Measurements from ENCODE around the gene ST3GAL5.

The ST3GAL5 gene

DNA sequence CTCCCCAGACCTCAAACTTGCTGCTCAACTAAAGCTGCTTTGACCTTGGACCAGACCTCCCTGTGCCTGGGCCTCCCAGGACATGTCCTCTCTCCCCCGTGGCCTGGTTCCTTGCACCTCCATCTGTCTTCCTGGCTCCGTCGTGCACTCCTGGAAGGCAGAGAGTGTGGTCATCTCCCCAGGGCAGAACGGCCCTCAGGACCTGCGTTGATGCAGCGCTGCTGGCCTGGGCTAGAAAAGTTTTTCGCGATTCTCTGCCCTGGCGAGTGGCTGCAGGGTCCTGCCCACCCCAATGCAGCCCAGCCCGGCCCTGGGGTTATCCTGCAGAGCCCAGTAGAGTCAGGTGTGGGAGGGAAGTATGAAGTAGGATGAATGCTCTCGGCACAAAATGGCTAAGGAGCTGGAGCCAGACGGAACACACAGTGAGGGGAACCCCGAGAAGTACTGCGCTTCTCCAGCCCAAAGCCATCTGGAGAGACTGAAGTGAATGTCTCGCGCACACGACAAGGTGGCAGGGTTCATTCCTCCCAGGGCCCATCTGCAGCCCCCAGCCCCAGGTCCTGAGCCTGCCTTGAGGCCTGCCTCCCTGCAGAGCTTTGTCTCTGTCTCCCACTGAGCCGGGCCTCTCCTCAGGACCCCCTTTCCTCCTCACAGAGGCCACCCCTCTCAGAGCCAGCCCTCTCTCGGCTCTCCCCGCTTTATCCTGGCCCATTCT is 93.3 kb downstream of the ST3GAL5 start:
- H3K4me1 Mint-ChIP-seq (ENCODE audit: low read depth) = no peaks in the 10 kb centered on the region
- no peak overlapping the region for H3K27ac Mint-ChIP-seq
- no peaks in the 10 kb centered on the region for H3K9me3 Mint-ChIP-seq
- no peaks in the 10 kb centered on the region for H3K36me3 Mint-ChIP-seq (ENCODE audit: low read depth)
- peaks cover 13% of the 10 kb centered on the region for H3K27me3 Mint-ChIP-seq
- H3K4me3 Mint-ChIP-seq = no peak overlapping the region

DNA sequence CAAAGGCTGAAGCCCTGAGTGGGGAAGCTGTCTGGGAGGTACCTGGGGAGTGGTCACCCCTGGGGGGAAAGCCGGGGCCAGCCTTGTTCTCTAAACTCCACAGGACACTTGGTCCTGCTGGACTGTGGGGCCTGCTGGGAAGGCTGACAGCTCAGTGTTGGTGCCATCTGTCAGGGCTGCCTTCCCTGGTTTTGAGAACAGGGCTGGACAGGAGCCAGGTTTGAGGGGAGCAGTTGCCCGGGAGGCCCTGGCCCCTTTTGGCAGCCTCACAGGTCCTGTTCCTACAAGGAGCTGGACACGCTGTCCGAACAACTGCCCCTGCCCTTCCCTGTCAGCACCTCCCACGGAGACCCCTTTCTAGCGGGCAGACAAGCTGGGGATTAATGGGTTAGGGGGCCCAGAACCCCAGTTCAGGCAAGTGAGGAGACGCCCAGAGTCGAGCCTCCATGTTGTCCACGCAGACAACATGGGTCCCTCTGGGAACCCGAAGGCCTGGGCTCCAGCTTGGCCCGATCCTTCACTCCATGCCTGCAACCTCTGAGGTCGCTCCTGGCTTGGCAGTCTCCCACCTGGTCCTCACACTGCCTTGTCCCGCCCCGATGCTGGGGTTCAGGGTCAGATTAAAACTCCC is 94.2 kb downstream of the ST3GAL5 start:
- Mint-ChIP-seq H3K9me3 (no peaks in the 10 kb centered on the region), H3K27ac (no peak overlapping the region), H3K36me3 (ENCODE audit: low read depth) (no peaks in the 10 kb centered on the region), H3K27me3 (peaks cover 7% of the 10 kb centered on the region), H3K4me1 (ENCODE audit: low read depth) (no peaks in the 10 kb centered on the region), H3K4me3 (no peak overlapping the region)

DNA sequence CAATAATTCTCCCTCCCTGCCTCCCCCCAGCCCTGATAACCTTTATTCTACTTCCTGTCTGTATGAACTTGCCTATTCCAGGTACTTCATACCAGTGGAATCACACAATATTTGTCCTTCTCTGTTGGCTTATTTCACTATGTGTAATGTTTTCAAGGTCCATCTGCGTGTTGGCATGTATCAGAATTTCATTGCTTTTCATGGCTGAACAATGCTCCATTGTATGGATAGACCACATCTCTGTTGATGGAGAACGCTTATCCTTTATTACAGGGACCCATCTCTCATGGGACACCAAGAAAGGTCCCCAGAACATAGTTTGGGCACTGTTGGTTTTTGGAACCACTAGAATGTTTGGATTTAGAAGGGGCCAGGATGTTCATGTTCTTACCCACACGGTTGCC is 94.8 kb downstream of the ST3GAL5 start:
- no peak overlapping the region for H3K27ac Mint-ChIP-seq
- H3K9me3 Mint-ChIP-seq = no peaks in the 10 kb centered on the region
- H3K36me3 Mint-ChIP-seq (ENCODE audit: low read depth) = no peaks in the 10 kb centered on the region
- peaks cover 6% of the 10 kb centered on the region for H3K27me3 Mint-ChIP-seq
- no peak overlapping the region for H3K4me3 Mint-ChIP-seq
- no peaks in the 10 kb centered on the region for H3K4me1 Mint-ChIP-seq (ENCODE audit: low read depth)

DNA sequence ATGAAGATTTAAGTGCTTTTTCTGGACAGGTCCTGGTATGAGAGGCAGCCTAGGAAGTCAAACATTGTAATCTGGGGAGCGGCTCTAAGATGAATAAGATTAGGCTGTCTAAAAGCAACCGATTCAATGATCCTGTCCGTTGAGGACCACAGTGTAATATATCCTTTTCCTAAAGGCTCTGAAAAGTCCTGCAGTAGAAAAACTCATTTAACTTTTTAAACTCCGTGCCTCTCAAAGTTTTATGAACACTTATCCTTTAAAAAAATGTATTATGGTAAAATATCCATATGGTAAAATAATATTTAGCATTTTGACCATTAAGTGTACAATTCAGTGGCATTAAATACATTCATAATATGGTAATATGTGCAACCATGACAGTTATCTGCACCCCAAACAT is 95.2 kb downstream of the ST3GAL5 start:
- Mint-ChIP-seq H3K27me3 (peaks cover 6% of the 10 kb centered on the region), H3K9me3 (no peaks in the 10 kb centered on the region), H3K4me1 (ENCODE audit: low read depth) (no peaks in the 10 kb centered on the region)

DNA sequence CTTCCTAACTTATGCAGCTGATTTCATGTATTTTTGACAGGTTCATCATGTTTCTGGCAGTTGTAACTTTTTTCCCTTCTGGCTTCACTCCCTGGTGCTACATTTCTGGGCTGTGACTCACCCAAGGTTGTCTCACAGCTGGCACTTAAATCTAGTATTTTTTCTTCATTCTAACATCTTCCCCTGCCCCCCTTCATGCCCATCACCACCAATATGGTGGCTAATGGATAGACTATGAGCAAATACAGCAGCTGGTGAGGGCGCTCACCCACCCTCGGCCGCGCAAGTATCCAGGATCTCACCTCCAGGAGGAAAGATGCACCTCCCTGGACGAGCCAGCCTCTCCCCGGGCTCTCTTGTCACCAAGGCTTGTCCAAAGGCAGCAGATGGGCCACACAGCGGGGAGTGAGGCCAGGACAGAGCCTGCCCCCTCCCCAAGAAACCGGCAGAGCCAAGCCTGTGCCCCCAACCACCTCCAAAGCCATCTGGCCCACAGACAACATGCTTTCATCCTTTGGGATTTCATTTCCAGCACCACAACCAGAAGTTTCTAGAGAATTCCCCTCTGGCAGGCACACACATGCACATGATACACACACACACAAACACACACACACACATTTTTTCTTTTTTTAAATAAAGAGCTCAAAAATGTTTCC is 95.9 kb downstream of the ST3GAL5 start:
- Mint-ChIP-seq H3K27ac (peak overlapping the region; percentile 27), H3K9me3 (no peaks in the 10 kb centered on the region), H3K27me3 (peaks cover 6% of the 10 kb centered on the region), H3K4me1 (ENCODE audit: low read depth) (no peaks in the 10 kb centered on the region), H3K36me3 (ENCODE audit: low read depth) (no peaks in the 10 kb centered on the region), H3K4me3 (no peak overlapping the region)

More for the DNA sequence above, 95.2 kb downstream of the ST3GAL5 start:
- Mint-ChIP-seq H3K27ac (no peak overlapping the region), H3K4me3 (no peak overlapping the region), H3K36me3 (ENCODE audit: low read depth) (no peaks in the 10 kb centered on the region)

DNA sequence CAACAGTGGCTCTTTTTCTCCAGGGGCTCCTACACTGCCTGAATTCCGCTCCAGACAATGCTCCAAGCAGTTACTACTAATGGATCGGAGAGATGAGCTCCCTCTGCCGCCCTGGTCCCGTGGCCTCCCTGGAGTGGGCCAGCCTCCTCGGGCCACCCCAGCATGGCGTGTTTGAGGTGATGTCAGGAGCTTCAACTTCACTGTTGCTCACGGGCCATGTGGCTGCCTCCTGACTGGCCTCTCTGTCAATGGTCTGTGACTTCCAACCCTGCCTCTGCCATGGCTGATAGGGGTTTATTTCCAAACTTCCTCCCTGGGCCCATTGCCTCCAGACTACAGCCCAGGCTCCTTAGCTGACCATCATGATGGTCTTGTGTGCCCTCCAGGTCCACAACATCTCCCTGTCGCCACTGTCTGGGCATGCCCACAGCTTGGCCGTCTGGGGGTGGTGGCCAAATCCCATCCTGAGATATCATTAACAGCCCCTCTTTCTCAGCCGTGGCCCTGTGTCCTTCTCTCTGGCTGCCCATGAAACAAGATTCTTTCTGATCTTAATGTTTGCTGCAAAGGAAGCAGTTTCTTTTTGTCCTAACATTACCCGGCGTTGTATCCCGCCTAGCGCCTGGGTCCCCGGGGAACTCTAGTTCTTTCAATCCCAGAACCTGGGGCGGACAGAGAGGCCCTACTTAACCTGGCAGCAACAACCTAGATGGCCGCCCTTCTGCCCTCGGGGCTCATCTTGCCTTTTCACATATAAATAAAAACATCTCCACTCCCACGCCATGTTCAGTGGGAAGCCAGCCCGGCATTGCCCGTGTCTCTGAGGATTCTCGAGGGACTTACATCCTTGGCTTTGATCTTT is 96.9 kb downstream of the ST3GAL5 start:
- Mint-ChIP-seq H3K27me3 (peaks cover 3% of the 10 kb centered on the region), H3K36me3 (ENCODE audit: low read depth) (no peaks in the 10 kb centered on the region), H3K27ac (no peak overlapping the region)

DNA sequence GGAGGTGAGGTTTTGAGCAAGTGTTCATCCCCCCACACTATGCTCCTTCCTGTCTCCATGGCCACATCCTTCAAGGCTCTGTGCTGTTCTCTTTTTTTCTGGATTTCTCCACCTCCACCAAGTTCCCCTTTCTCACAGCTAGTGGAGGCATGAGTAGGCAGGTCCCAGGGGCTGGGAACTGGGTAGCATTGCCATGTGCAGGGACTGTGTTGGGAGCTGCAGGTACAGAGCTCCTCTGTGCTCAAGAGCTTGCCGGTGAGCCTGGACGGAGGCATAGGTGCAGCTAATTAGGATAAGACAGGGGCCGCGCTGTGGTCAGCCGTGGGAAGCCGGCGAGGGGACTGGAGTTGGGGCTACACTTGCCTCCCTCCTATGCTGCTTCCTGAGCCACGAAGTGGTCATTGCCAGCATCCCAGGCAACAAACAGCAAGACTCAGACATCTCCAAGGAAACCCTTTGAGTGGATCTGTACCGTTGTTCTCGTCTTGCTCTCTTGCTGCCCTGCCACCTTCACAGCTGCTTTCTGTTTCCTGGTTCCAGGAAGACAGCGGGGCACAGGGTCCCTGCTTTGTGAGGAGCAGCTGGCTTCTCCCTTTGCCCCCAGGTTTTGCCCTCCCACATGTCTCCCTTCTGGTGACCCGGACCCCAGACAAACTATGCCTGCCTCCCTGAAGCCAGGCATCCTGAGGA is 98.1 kb downstream of the ST3GAL5 start:
- H3K4me3 Mint-ChIP-seq = no peak overlapping the region
- H3K27me3 Mint-ChIP-seq = peaks cover 3% of the 10 kb centered on the region
- no peaks in the 10 kb centered on the region for H3K4me1 Mint-ChIP-seq (ENCODE audit: low read depth)

More for the DNA sequence above, 96.9 kb downstream of the ST3GAL5 start:
- H3K4me1 Mint-ChIP-seq (ENCODE audit: low read depth) = no peaks in the 10 kb centered on the region
- H3K4me3 Mint-ChIP-seq = no peak overlapping the region
- no peaks in the 10 kb centered on the region for H3K9me3 Mint-ChIP-seq

DNA sequence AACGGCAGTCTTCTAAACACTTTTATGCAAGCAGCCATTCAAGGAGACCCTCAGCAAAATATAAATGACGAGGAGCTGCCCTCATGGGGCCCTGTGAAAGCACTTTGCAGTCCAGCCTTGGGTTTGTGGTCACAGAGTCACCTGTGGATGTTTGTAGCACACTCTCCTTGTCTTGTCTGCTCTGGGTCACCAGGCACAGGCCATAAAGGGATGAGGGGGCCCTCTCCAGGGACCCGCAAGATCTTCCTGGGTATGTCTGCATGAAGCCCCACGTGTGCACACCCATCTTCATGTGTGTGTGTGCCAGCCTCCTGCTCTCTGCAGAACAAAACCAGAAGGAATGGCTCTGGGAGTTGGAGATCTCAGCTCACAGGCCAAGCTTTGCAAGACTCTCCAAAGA is 98.8 kb downstream of the ST3GAL5 start:
- Mint-ChIP-seq H3K27me3 (peaks cover 3% of the 10 kb centered on the region), H3K27ac (no peak overlapping the region), H3K4me1 (ENCODE audit: low read depth) (peaks cover 5% of the 10 kb centered on the region), H3K4me3 (no peak overlapping the region), H3K36me3 (ENCODE audit: low read depth) (no peaks in the 10 kb centered on the region), H3K9me3 (no peaks in the 10 kb centered on the region)

More for the DNA sequence above, 98.1 kb downstream of the ST3GAL5 start:
- Mint-ChIP-seq H3K27ac (no peak overlapping the region), H3K36me3 (ENCODE audit: low read depth) (no peaks in the 10 kb centered on the region), H3K9me3 (no peaks in the 10 kb centered on the region)

DNA sequence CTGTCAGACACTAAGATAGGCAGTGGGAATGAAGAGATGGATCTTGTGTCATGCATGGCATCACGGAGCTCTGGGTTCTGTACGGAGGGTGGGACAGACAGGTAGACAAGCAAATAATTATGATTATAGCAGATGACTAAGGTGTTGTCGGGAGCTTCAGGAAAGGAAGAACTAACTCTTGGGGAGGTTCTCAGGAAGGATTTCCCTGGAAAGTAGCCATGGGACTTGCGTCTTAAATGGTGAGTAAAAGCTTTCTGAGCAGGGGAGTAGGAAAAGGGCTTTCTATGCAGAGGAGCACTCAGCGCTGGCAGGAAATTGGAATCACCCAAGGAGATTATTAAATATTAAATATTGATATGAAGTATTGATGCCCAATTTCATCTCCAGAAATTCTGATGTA is 99.5 kb downstream of the ST3GAL5 start:
- Mint-ChIP-seq H3K27me3 (peaks cover 3% of the 10 kb centered on the region), H3K4me1 (ENCODE audit: low read depth) (peaks cover 5% of the 10 kb centered on the region), H3K36me3 (ENCODE audit: low read depth) (no peaks in the 10 kb centered on the region), H3K27ac (no peak overlapping the region), H3K4me3 (no peak overlapping the region), H3K9me3 (no peaks in the 10 kb centered on the region)

DNA sequence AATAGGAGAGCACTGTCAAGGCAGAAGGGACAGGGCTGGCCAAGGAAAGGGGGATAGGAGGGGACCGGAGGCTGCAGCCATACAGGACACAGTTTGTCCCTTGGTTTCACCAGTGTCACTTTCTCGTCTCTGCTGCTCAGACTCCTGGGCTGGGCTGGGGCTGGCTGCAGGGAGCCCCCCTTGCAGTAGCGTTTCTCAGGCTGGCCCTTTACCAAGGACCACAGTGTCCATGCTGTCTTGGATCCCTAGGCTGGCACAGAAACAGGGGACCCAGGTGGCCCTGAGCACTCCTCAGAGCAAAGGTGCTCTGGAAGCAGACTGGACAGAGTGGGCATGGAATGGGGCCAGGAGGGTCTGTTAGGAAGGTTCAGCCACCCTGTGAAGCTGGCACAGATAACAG is 100.2 kb downstream of the ST3GAL5 start:
- Mint-ChIP-seq H3K9me3 (no peaks in the 10 kb centered on the region), H3K36me3 (ENCODE audit: low read depth) (no peaks in the 10 kb centered on the region), H3K4me1 (ENCODE audit: low read depth) (peaks cover 5% of the 10 kb centered on the region), H3K4me3 (no peak overlapping the region), H3K27ac (no peak overlapping the region), H3K27me3 (peaks cover 3% of the 10 kb centered on the region)

DNA sequence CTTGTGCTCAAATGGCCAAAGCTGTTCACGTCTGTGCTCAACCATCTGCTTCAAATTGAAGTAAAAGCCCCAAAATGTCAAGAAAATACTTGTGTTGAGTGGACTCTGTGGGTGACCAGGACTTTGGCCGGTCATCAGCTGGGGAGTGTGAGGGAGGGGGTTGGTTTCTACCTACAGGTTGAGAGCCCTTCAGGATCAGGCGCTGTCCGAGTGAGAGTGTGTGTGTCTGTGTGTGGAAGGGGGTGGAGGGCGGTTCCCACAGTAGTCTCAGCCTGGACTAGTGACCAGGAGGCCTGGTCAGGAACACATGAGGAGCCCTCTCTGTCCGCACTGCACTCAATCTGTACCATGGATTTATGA is 100.8 kb downstream of the ST3GAL5 start:
- no peaks in the 10 kb centered on the region for H3K36me3 Mint-ChIP-seq (ENCODE audit: low read depth)
- H3K9me3 Mint-ChIP-seq = no peaks in the 10 kb centered on the region
- H3K4me3 Mint-ChIP-seq = no peak overlapping the region
- peaks cover 3% of the 10 kb centered on the region for H3K27me3 Mint-ChIP-seq
- H3K27ac Mint-ChIP-seq = no peak overlapping the region
- H3K4me1 Mint-ChIP-seq (ENCODE audit: low read depth) = peaks cover 5% of the 10 kb centered on the region

DNA sequence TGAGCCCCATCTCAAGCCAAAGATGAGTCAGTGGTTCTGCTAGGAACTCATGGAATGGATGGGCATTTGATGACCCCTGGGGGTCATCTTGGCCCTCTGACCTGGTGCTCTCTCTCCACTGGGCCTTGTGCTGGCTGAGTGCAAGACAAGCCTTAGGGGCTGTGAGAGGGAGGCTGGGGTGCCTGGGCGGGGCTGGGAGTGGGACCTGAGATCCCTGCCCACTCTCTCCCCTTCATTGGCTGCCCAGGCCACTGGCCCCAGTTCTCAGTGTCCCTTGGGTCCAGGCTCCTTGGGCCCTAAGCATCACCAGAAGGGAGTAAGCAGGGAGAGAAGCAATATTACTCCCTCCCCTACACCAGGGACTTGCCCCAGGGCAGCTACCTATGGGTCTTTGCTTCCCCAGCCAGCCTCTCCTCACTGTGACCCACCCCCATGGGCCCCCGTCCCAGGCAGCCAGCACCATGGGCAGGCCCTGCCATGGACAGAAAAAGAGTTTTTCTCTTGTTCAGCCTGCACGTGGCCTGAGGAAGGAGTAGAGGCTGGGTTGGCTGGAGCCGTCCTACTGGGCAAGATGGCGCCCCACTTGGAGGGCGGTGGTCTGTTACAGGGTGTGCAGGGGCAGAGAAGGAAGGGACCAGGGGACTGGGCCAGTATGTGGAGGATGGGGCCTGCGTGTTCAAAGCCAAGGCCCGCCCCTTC is 101.4 kb downstream of the ST3GAL5 start:
- H3K27me3 Mint-ChIP-seq = peaks cover 1% of the 10 kb centered on the region
- H3K27ac Mint-ChIP-seq = no peak overlapping the region
- no peaks in the 10 kb centered on the region for H3K36me3 Mint-ChIP-seq (ENCODE audit: low read depth)
- no peaks in the 10 kb centered on the region for H3K9me3 Mint-ChIP-seq
- peaks cover 5% of the 10 kb centered on the region for H3K4me1 Mint-ChIP-seq (ENCODE audit: low read depth)
- no peak overlapping the region for H3K4me3 Mint-ChIP-seq
